H9 (cell line): ENCODE measurements around the gene ABCB11. TPM values are rescaled to one million over a fixed set of nuclear protein-coding genes. Genes with fewer than 3 reads are reported as not detected.

ENCODE experiments used
- DNase-seq: peaks from one replicate; pipeline ENCODE4 v3.0.0-alpha.2; 2017
- H2AFZ ChIP-seq: one replicate; pipeline ENCODE4 v1.6.1; 2013; ENCODE audit warnings: mild to moderate bottlenecking, low read length, control low read depth, moderate library complexity
- H2AK5ac ChIP-seq: 2 replicates; pipeline ENCODE4 v1.6.1; 2013; ENCODE audit warnings: low read length, control low read depth, mixed read lengths; ENCODE audit not compliant: insufficient read length
- H2BK120ac ChIP-seq: one replicate; pipeline ENCODE4 v1.6.1; 2013; ENCODE audit warnings: low read depth, mild to moderate bottlenecking, low read length, control low read depth, inconsistent platforms; ENCODE audit not compliant: poor library complexity, severe bottlenecking
- H2BK12ac ChIP-seq: 2 replicates; pipeline ENCODE4 v1.6.1; 2013; ENCODE audit warnings: low read length, control low read depth, mixed read lengths, low read depth; ENCODE audit not compliant: insufficient read length
- H2BK15ac ChIP-seq: 2 replicates; pipeline ENCODE4 v1.6.1; 2013; ENCODE audit warnings: low read depth, low read length, control low read depth
- H2BK20ac ChIP-seq: one replicate; pipeline ENCODE4 v1.6.1; 2013; ENCODE audit warnings: low read depth, mild to moderate bottlenecking, low read length, control low read depth, inconsistent platforms; ENCODE audit not compliant: poor library complexity, severe bottlenecking
- H2BK5ac ChIP-seq: 2 replicates; pipeline ENCODE4 v1.6.1; 2013; ENCODE audit warnings: low read length, control low read depth, mixed read lengths; ENCODE audit not compliant: insufficient read length
- H3K14ac ChIP-seq: 2 replicates; pipeline ENCODE4 v1.6.1; 2013; ENCODE audit warnings: low read length, control low read depth; ENCODE audit not compliant: insufficient read depth
- H3K18ac ChIP-seq: 2 replicates; pipeline ENCODE4 v1.6.1; 2013; ENCODE audit warnings: low read depth, mild to moderate bottlenecking, mixed read lengths, low read length, control low read depth; ENCODE audit not compliant: insufficient read length
- H3K23ac ChIP-seq: 2 replicates; pipeline ENCODE4 v1.6.1; 2013; ENCODE audit warnings: low read length, control low read depth, mixed read lengths, low read depth; ENCODE audit not compliant: insufficient read length
- H3K23me2 ChIP-seq: 2 replicates; pipeline ENCODE4 v1.6.1; 2013; ENCODE audit warnings: low read depth, mild to moderate bottlenecking, mixed read lengths, low read length, control low read depth; ENCODE audit not compliant: insufficient read length, poor library complexity, severe bottlenecking
- H3K27ac ChIP-seq: 2 replicates; pipeline ENCODE4 v1.5.1; 2013; ENCODE audit warnings: low read length, control low read depth, mixed read lengths, low read depth; ENCODE audit not compliant: insufficient read length
- H3K27me3 ChIP-seq: 2 replicates; pipeline ENCODE4 v1.6.1; 2013; ENCODE audit warnings: low read length, control low read depth, inconsistent platforms; ENCODE audit not compliant: insufficient read depth
- H3K4ac ChIP-seq: 2 replicates; pipeline ENCODE4 v1.6.1; 2013; ENCODE audit warnings: low read depth, mild to moderate bottlenecking, control low read depth, inconsistent platforms, low read length, moderate library complexity
- H3K4me1 ChIP-seq: 2 replicates; pipeline ENCODE4 v1.6.1; 2013; ENCODE audit warnings: low read length, control low read depth, inconsistent platforms; ENCODE audit not compliant: insufficient read depth
- H3K4me2 ChIP-seq: 2 replicates; pipeline ENCODE4 v1.6.1; 2013; ENCODE audit warnings: low read length, control low read depth, mixed read lengths; ENCODE audit not compliant: insufficient read length, insufficient read depth
- H3K56ac ChIP-seq: 2 replicates; pipeline ENCODE4 v1.6.1; 2013; ENCODE audit warnings: low read depth, mild to moderate bottlenecking, mixed read lengths, low read length, control low read depth; ENCODE audit not compliant: insufficient read length
- H3K79me1 ChIP-seq: 2 replicates; pipeline ENCODE4 v1.6.1; 2013; ENCODE audit warnings: low read depth, mild to moderate bottlenecking, moderate library complexity, low read length, control low read depth, inconsistent platforms; ENCODE audit not compliant: insufficient read depth, poor library complexity, severe bottlenecking
- H3K79me2 ChIP-seq: 2 replicates; pipeline ENCODE4 v1.6.1; 2013; ENCODE audit warnings: low read length, control low read depth, inconsistent platforms; ENCODE audit not compliant: insufficient read depth
- H3K9ac ChIP-seq: 2 replicates; pipeline ENCODE4 v1.6.1; 2013; ENCODE audit warnings: low read length, control low read depth, mixed read lengths; ENCODE audit not compliant: insufficient read length; ENCODE audit errors: extremely low read depth
- H3K9me3 ChIP-seq: one replicate; pipeline ENCODE4 v1.6.1; 2013; ENCODE audit warnings: low read depth, low read length, inconsistent platforms; ENCODE audit not compliant: control insufficient read depth
- H3T11ph ChIP-seq: one replicate; pipeline ENCODE4 v1.6.1; 2013; ENCODE audit warnings: mild to moderate bottlenecking, low read length, control low read depth, inconsistent platforms
- H4K20me1 ChIP-seq: one replicate; pipeline ENCODE4 v1.6.1; 2013; ENCODE audit not compliant: control insufficient read depth, insufficient read length, insufficient read depth
- H4K5ac ChIP-seq: 2 replicates; pipeline ENCODE4 v1.6.1; 2013; ENCODE audit warnings: low read depth, mild to moderate bottlenecking, mixed read lengths, low read length, control low read depth; ENCODE audit not compliant: insufficient read length
- H4K8ac ChIP-seq: replicated peaks from 2 replicates; pipeline ENCODE4 v1.6.1; 2013; ENCODE audit warnings: low read length, control low read depth, mixed read lengths, low read depth; ENCODE audit not compliant: insufficient read length
- H4K91ac ChIP-seq: 2 replicates; pipeline ENCODE4 v1.6.1; 2013; ENCODE audit warnings: low read depth, mild to moderate bottlenecking, moderate library complexity, mixed read lengths, low read length, control low read depth; ENCODE audit not compliant: insufficient read length
- H3K27ac Mint-ChIP-seq, 3 experiments: 2 replicates in 2 of 3; 3 replicates in 1 of 3; pipeline ENCODE4 v1.8.0; 2020 to 2021; ENCODE audit warnings: mixed read lengths in 3 of 3, mild to moderate bottlenecking in 1 of 3, moderate library complexity in 1 of 3
- H3K27me3 Mint-ChIP-seq: 2 replicates; pipeline ENCODE4 v1.8.0; 2021; ENCODE audit warnings: low read depth, mild to moderate bottlenecking, moderate library complexity, mixed read lengths
- H3K36me3 Mint-ChIP-seq, 3 experiments: 2 replicates in 2 of 3; 3 replicates in 1 of 3; pipeline ENCODE4 v1.8.0; 2020 to 2021; ENCODE audit warnings: low read depth in 3 of 3, mixed read lengths in 3 of 3; ENCODE audit not compliant: insufficient read depth in 1 of 3
- H3K4me1 Mint-ChIP-seq, 2 experiments: 2 replicates each; pipeline ENCODE4 v1.8.0; 2020; ENCODE audit warnings: mixed read lengths in 2 of 2
- H3K4me3 Mint-ChIP-seq, 2 experiments: 2 replicates in 1 of 2; 3 replicates in 1 of 2; pipeline ENCODE4 v1.8.0; 2020 to 2021; ENCODE audit warnings: mild to moderate bottlenecking in 2 of 2, mixed read lengths in 2 of 2, moderate library complexity in 1 of 2
- H3K9me3 Mint-ChIP-seq, 2 experiments: 2 replicates in 1 of 2; 3 replicates in 1 of 2; pipeline ENCODE4 v1.8.0; 2020; ENCODE audit warnings: mild to moderate bottlenecking in 2 of 2, mixed read lengths in 2 of 2, moderate library complexity in 1 of 2
- WGBS: extraction: QIAGEN DNeasy Blood & Tissue Kit; methylation state at CpG from one replicate; pipeline ENCODE4 v1.1.7; 2013; ENCODE audit warnings: missing lambda C conversion rate, low lambda C conversion rate, mixed read lengths; ENCODE audit not compliant: insufficient read length; ENCODE audit errors: extremely low coverage; 5-methylcytosine and 5-hydroxymethylcytosine counted together
- total RNA-seq: library from RNA; stranded (reverse); gene quantifications from 2 replicates; pipeline ENCODE4 v1.2.1, GENCODE V29; 2021
- TF ChIP-seq, protein P1 (sequence below): fragments of 200-600 bp; sonication (generic); conservative IDR thresholded peaks from 3 replicates; pipeline ENCODE4 v1.8.0; 2021; ENCODE audit warnings: antibody characterized with exemption, mild to moderate bottlenecking

ABCB11 gene
- total RNA-seq, 1 experiment from 2014 or later, result not detected

DNA sequence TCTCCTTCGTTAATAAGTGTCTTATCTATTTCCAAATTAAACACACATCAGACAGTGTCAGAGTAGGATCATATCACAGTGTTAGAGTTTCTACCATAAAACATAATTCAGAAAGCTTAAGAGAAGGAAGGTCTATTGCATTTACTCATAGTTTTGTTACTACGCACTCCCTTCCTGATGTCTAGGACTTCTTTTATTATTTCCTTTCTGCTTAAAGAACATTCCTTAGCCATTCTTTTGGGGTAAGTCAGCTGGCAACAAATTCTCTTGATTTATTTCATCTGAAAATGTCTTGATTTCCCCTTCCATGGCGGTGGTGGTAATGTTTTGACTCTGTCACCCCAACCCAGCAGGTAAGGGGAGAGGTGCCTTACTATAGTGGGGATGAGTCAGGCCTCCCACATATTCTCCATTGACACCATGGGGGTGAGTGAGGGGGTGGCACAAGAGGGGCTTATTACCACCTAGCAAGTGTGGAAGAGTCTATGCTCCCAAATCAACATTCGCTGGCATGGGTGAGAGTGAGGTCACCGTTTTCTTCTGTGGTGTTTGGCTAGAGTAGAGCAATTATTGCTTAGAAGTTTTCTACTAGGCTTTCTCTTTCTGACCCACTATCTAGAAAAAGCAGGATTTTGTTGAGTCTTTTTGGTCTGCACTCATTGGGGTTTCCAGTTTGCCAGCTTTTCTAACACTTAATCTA is 29.9 kb downstream of the ABCB11 start:
- Histone ChIP-seq H2AK5ac (no peak overlapping the region), H3K23ac (no peak overlapping the region), H3K4me2 (no peak overlapping the region), H4K20me1 (no peaks in the 10 kb centered on the region), H3K27ac (no peak overlapping the region), H2BK12ac (no peak overlapping the region), H3K79me2 (no peaks in the 10 kb centered on the region), H2BK15ac (no peak overlapping the region), H3K79me1 (no peaks in the 10 kb centered on the region), H3K4me1 (no peaks in the 10 kb centered on the region), H4K8ac (no peak overlapping the region), H3K14ac (no peak overlapping the region), H3T11ph (no peak overlapping the region), H3K4ac (no peak overlapping the region), H3K9me3 (no peaks in the 10 kb centered on the region), H2BK120ac (no peak overlapping the region), H2BK5ac (no peak overlapping the region), H3K9ac (no peak overlapping the region), H3K18ac (no peak overlapping the region), H3K56ac (no peak overlapping the region), H2BK20ac (no peak overlapping the region), H3K27me3 (no peaks in the 10 kb centered on the region), H3K23me2 (no peaks in the 10 kb centered on the region), H4K91ac (no peak overlapping the region), H2AFZ (no peak overlapping the region), H4K5ac (no peak overlapping the region)
- Mint-ChIP-seq H3K27me3 (no peaks in the 10 kb centered on the region), H3K9me3 (no peaks in the 10 kb centered on the region), H3K4me1 (peaks cover 3 to 9% of the 10 kb centered on the region in 2 experiments; a peak in 3 of 4 replicates), H3K36me3 (no peaks in the 10 kb centered on the region), H3K4me3 (no peak overlapping the region), H3K27ac (no peak overlapping the region)
- no peak for DNase-seq
- TF ChIP-seq, protein P1, sequence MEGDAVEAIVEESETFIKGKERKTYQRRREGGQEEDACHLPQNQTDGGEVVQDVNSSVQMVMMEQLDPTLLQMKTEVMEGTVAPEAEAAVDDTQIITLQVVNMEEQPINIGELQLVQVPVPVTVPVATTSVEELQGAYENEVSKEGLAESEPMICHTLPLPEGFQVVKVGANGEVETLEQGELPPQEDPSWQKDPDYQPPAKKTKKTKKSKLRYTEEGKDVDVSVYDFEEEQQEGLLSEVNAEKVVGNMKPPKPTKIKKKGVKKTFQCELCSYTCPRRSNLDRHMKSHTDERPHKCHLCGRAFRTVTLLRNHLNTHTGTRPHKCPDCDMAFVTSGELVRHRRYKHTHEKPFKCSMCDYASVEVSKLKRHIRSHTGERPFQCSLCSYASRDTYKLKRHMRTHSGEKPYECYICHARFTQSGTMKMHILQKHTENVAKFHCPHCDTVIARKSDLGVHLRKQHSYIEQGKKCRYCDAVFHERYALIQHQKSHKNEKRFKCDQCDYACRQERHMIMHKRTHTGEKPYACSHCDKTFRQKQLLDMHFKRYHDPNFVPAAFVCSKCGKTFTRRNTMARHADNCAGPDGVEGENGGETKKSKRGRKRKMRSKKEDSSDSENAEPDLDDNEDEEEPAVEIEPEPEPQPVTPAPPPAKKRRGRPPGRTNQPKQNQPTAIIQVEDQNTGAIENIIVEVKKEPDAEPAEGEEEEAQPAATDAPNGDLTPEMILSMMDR, result no peak
- WGBS, result no CpG with 5 or more reads among the region's 5 CpGs
